ENCODE measurements around the gene AATK. TPM values are rescaled to one million over a fixed set of nuclear protein-coding genes. Genes with fewer than 3 reads are reported as not detected.
"Not testable (repeated sequence)": the region's sequence is repeated elsewhere in the genome, so short reads cannot be mapped to it uniquely, and the experiment has no call there.

AATK gene
- polyA plus RNA-seq, 5 donors: 8.9 to 27.2 (median 16.6) TPM

DNA sequence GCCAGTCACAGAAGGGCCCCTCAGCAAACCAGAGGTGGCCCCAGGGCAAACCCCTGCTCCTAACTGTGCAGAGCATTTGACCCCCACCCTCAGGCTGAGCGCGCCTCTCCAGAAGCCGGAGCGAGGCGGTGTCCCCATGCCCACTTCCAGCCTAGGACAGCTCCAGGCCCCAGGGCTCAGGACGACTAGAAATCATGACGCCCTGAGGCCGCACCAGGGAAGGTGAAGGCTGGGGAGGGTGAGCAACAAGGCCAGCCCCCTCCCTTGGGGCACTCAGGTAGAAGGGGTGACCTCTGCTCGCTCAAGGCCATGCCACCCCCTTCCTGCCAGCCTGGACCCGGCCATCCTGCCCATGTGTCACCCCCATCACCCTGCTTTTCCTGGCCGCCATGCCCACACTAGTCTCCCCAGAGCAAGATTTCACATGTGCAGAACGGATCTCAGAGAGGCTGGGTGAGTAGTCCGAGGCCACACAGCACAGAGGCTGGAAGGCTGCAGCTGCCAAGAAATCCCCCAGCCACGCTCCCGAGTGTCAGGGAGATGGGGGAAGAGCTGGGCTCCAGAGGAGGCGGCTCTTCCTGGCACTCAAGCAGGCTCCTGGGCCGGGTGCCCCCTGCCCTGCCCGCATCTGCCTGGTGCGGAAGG, 2.8 kb downstream of the AATK start:
- DNase-seq: no peak

GRCh38 chr17:81162491-81162890, 3.5 kb downstream of the AATK start:
- no peak for DNase-seq

- DNase-seq: no peak
Measured at GRCh38 chr17:81161972-81162371, 4.0 kb downstream of the AATK start.

GRCh38 chr17:81161536-81161935, 4.5 kb downstream of the AATK start:
- DNase-seq: no peak

DNA sequence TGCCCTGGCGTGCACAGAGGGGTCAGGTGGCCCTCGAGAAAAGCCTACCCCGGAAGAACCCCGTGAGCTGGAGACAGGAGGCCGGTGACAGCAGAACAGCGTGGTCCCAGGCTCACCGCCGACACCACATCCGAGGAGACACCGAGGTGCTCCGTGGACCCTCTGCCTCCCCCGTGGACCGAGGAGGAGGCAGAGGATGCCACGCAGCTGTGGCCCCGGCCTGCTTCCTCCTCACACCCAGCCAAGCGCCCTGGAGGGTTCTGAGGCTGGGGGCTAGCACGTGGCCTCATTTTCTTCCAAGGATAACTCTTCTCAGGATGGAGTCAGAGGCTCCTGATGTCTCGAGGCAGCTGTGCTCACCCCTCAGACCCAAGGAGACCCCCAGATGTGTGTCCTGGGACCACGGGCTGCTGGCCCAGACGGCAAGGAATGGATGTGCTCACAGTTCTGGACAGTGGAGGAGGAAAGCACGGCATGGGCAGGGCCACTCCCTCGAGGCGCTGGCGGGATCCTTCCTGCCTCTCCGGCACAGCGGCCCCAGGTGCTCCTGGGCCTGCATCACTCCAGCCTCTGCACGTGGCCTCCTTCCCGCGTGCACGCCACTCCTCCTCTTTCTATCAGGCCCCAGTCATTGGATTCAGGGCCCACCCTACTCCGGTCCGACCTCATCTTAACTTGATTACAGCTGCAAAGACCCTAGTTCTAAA, 5.1 kb downstream of the AATK start:
- DNase-seq: no peak

- DNase-seq: no peak
Measured at GRCh38 chr17:81160306-81160705, 5.7 kb downstream of the AATK start.

- no peak for DNase-seq
Measured at GRCh38 chr17:81159611-81160265, 6.3 kb downstream of the AATK start.

DNA sequence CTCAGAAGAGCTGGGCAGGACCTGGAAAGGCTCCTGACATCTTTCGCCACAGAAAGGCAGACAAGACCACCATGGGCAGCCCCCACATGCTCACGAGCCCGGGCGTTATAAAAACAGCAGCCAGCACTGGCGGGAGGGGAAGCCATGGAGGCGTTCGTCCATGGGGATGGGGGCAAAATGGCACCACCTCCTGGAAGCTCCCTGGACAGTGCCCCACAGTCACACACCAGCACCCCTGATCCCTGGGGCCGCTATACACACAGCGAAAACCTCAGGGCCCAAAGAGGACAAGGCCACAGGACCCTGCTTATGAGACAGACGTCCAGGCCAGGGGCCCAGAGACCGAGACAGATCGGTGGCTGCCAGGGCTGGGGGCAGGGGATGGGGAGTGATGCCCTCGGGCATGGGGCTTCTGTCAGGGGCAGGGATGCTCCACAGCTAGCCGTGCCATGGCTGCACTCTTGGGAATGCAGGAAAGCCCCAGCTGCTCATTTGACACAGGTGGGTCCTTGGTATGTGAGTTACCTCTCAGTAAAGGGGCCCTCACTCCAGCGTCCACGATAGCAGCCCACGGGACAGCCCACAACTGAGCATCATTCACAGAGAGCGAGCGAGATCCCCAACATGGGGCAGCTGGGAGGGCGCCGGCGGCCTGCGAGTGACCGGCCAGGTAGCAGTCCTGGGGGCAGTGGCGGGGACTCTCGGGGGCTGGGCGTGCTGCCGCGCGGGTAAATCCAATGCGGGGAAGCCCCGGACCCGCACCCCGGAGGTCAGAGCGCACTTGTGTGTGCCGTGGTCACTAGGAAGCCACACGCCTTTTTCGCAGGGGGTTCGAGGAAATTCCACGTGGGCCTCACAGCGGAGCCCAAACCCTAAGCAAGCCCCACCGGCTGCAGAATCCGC, 7.1 kb downstream of the AATK start:
- no peak for DNase-seq

DNA sequence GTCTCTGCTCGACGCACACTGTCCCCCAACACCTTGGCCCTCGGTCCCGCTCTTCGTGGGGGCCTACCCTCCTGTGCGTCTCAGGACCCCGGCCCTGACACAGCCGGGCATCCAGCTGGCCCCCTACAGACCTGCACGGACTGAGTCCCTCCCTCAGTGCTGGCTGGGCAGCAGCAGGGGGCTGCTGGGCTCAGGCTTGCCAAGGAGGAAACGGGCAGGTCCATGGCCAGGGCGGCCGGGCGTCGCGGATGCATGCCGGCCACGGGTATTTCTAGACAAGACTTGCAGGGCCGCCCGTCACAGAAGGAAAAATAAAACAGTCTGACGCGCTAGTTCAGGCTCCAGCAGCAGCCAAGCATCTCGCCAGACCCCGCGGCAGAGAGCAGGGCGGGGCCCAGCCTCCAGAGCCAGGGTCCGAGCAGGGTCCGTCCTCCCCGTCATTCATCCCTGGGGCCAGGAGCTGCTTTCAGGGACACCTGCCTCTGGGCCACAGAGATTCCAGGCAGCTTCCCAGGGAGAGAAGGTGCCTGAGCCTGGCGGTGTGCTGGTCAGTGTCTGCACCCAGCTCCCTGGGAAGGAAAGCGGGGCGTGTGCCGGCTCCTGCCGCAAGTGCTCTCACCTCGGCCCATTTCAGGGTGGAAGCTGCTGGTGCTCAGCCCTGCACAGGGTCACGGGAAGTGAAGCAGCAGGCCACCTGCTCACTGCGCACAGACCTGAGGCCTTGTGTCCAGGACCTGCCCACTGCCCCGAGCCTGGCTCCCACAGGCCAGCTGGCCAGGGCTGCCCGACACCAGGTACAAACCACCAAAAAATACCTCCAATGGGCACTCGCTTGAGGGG, 8.0 kb downstream of the AATK start:
- no peak for DNase-seq

- no peak for DNase-seq
Measured at GRCh38 chr17:81156866-81157805, 8.9 kb downstream of the AATK start.

GRCh38 chr17:81154961-81155360, 11.1 kb downstream of the AATK start:
- no peak for DNase-seq

DNA sequence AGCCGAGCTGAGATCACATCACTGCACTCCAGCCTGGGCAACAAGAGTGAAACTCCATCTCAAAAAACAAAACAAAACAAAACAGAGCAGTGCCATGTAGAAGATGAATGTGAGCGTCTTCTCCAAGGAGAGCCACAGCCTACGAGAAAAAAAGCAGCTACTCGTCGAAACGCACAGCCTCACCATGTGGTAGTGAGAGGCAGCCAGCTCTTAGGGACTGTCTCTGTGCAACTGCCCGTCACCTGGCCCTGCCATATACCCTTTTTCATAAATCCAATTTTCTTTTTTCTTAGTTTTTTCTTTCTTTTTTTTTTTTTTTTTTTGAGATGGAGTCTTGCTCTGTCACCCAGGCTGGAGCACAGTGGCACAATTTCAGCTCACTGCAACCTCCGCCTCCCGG, 12.0 kb downstream of the AATK start:
- not testable (repeated sequence) for DNase-seq

DNA sequence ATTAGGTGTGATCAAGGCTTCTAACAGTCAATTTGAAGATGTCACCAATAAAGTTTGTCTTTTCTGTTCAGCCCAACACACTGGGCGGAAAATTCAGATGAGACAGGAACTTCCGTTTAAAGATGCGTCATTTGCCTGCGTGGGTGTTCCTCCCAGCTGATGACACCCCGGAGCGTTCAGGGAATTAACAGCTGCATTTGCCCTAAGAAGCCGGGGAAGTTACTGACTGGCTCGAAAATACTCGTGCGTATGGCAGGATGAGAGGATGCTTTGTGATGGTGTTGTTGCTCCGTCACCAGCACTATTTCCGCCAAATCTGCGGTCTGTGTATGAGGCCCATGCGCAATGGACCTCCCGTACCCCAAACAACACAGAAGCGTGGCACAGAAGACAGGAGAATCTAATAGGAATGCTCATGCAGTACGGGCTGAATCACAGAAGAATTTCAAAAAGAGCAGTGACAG, 12.6 kb downstream of the AATK start:
- no peak for DNase-seq

DNA sequence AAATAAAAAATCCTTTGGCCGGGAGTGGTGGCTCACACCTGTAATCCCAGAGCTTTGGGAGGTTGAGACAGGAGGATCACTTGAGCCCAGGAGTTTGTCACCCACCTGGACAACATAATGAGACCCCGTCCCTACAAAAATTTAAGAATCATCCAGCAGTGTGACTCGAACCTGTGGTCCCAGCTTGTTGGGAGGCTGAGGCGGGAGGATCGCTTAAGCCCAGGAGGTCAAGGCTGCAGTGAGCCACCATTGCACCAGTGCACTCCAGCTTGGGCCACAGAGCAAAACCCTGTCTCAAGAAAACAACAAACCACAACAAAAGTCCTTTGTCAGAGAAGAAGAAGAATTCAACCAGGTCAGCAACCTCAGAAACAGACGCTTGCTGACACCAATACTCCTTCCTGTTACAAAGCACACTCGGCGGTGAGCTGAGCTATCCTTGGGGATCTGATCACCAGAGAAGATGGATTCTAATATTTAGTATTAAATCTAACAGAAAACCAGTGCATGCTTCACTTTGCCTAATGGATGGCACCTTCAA, 13.7 kb downstream of the AATK start:
- DNase-seq: no peak

DNA sequence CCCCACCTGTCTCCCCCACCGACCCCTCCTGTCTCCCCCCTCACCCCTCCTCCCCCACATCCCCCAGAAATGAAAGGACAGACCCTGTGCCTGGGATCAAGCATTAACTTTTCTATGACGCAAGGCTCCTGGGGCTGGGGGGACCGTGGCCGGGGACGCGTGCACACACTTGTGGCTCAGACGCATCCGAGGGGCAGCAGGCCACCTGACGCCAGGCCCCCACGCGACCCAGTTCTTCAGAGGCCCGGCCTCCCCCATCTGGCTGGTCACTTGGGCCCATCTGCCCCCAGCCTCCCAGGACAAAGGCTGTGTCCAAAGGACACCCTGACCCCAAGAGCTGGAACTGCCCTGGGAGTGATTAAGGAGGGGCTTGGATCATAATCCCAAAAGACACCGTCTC, 14.7 kb downstream of the AATK start:
- DNase-seq: no peak

GRCh38 chr17:81150377-81151077, 15.5 kb downstream of the AATK start:
- DNase-seq: no peak

- no peak for DNase-seq
Measured at GRCh38 chr17:81148986-81149533, 17.0 kb downstream of the AATK start.

DNA sequence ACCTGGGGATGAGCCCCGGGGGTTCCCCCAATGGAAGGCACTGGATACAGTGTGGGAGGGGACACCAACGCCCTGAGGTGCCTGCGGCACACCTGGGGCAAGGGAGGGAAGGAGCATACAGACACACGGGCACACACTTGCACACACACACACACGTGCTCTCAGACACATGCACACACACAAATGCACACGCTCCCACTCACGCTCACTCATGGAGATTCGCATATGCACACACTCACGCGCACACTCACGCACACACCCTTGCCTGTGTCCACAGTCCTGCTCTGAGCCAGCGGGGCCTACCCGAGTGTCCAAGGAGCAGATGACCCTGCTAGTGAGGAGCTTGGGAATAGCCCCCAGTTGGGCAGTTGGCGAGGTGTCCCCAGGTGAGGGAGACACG, 17.4 kb downstream of the AATK start:
- DNase-seq: no peak

DNA sequence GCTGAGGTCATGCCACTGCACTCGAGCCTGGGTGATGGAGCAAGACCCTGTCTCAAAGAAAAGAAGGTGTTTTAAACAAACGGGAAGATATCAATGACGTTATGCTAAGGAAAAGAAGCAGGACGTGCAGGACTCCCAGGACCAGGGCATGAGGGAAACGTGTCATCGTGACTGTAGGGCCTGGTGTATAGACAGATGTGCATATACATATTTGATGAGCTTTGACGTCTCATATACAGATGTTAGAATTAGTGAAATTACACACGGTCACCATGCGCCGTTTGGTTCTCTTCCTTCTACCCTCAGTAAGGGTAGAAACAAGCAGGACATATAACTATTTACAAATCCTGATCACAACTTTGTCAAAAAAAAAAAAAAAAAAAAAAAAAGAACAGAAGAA, 18.3 kb downstream of the AATK start:
- no peak for DNase-seq

All from right lung (tissue), 5 donors.